ENCODE measurements around the gene DNAJC16. TPM values are rescaled to one million over a fixed set of nuclear protein-coding genes. Genes with fewer than 3 reads are reported as not detected.

Gene DNAJC16
- total and polyA plus RNA-seq, 4 donors = 3.3 to 14.2 (median 11.1) TPM

DNA sequence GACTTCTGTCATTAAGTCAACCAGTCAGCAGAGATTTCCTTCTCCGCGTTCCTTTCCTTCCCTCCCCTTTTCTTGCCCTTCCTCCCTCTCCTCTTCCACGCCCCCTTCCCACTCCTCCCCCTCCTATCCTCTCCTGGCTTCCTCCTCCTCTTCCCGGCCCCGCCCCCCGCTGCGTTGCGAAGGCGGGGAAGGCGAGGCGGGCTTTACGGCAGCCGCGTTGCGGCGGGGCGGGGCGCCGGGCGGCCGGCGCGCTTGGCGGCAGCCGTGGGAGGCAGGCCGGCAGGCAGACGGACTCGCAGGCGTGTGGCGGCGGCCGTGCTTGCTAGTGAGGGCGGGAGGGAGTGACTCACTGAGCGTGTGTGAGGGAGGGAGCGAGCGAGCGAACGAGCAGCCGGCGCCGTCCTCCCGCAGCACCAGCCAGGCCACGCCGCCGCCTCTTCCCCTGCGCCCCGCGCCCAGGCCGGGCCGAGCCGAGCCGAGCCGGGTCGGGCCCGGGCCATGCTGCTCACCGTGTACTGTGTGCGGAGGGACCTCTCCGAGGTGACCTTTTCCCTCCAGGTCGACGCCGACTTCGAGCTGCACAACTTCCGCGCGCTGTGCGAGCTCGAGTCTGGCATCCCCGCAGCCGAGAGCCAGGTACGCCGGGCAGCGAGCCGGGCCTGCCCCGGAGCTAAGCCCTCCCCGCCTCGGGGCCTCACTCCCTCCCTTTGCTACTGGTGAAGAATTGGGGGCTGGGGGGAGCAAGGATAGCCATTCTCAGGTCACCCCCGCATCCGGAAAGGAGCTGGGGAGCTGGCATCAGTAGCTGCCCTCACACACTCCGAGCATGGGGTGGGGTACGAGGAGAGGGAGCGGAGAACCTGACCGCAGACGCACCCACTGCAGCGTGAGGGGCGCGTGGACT is 90.8 kb downstream of the DNAJC16 start, which contains the start of gene DDI2:
Gene DDI2 (plus strand): TSS at position 286 of the 904 bp plus-strand sequence. CDS start 213 bp downstream, at position 499.
- H3K4me3 ChIP-seq (ENCODE audit: low read depth in 1 of 3, low read length in 3 of 3) = peak within 1 kb of the TSS; percentile 85 to 94 (median 88)
- under 1% methylated on average over 86 of the region's 86 CpGs for WGBS
- peaks cover 8 to 50% (median 37%) of the 10 kb centered on the region in 4 donors for H3K4me1 ChIP-seq (ENCODE audit: control insufficient read depth in 4 of 4, insufficient read depth in 4 of 4, low read length in 3 of 4)

More for the DNA sequence above, 90.8 kb downstream of the DNAJC16 start, which contains the start of gene DDI2:
- Histone ChIP-seq H3K27ac (ENCODE audit: low read depth in 1 of 2, low read length in 2 of 2) (peak within 1 kb of the TSS; percentile 97 to 99), H3K9ac (ENCODE audit: low read depth in 1 of 2, low read length in 2 of 2) (peak within 1 kb of the TSS; percentile 86 to 97), H3K27me3 (ENCODE audit: control insufficient read depth in 4 of 4, insufficient read depth in 4 of 4, low read length in 3 of 4) (no peaks in the 10 kb centered on the region), H3K9me3 (ENCODE audit: control insufficient read depth in 4 of 4, low read length in 3 of 4) (no peaks in the 10 kb centered on the region), H3K36me3 (ENCODE audit: control insufficient read depth in 4 of 4, insufficient read depth in 3 of 4, low read depth in 1 of 4, low read length in 3 of 4) (no peaks in the 10 kb centered on the region)
- TF ChIP-seq SP1 (IDR thresholded peaks at IDR 0.05) (peak; percentile 55), GABPA (IDR thresholded peaks at IDR 0.05 in 1 of 2, conservative IDR thresholded peaks at IDR 0.05 in 1 of 2) (peak in 1 of 2 donors; percentile 55), JUND (IDR thresholded peaks at IDR 0.05) (no peak), TAF1 (conservative IDR thresholded peaks at IDR 0.05) (no peak), YY1 (IDR thresholded peaks at IDR 0.05) (peak; percentile 21), FOXA2 (IDR thresholded peaks at IDR 0.05) (no peak), HNF4G (IDR thresholded peaks at IDR 0.05) (no peak), EGR1 (IDR thresholded peaks at IDR 0.05; ENCODE audit: low read depth in 2 of 2) (peak in 1 of 2 donors; percentile 35), FOXA1 (IDR thresholded peaks at IDR 0.05) (no peak), HNF4A (conservative IDR thresholded peaks at IDR 0.05) (peak in 1 of 2 donors; percentile 43), NR2F2 (IDR thresholded peaks at IDR 0.05) (no peak), RXRA (IDR thresholded peaks at IDR 0.05) (peak in 1 of 2 donors; percentile 18), RAD21 (IDR thresholded peaks at IDR 0.05) (peak in 1 of 2 donors; percentile 23)
- TF ChIP-seq, protein P1, sequence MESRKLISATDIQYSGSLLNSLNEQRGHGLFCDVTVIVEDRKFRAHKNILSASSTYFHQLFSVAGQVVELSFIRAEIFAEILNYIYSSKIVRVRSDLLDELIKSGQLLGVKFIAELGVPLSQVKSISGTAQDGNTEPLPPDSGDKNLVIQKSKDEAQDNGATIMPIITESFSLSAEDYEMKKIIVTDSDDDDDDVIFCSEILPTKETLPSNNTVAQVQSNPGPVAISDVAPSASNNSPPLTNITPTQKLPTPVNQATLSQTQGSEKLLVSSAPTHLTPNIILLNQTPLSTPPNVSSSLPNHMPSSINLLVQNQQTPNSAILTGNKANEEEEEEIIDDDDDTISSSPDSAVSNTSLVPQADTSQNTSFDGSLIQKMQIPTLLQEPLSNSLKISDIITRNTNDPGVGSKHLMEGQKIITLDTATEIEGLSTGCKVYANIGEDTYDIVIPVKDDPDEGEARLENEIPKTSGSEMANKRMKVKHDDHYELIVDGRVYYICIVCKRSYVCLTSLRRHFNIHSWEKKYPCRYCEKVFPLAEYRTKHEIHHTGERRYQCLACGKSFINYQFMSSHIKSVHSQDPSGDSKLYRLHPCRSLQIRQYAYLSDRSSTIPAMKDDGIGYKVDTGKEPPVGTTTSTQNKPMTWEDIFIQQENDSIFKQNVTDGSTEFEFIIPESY (IDR thresholded peaks at IDR 0.05) = no peak
- TF ChIP-seq, protein P2, sequence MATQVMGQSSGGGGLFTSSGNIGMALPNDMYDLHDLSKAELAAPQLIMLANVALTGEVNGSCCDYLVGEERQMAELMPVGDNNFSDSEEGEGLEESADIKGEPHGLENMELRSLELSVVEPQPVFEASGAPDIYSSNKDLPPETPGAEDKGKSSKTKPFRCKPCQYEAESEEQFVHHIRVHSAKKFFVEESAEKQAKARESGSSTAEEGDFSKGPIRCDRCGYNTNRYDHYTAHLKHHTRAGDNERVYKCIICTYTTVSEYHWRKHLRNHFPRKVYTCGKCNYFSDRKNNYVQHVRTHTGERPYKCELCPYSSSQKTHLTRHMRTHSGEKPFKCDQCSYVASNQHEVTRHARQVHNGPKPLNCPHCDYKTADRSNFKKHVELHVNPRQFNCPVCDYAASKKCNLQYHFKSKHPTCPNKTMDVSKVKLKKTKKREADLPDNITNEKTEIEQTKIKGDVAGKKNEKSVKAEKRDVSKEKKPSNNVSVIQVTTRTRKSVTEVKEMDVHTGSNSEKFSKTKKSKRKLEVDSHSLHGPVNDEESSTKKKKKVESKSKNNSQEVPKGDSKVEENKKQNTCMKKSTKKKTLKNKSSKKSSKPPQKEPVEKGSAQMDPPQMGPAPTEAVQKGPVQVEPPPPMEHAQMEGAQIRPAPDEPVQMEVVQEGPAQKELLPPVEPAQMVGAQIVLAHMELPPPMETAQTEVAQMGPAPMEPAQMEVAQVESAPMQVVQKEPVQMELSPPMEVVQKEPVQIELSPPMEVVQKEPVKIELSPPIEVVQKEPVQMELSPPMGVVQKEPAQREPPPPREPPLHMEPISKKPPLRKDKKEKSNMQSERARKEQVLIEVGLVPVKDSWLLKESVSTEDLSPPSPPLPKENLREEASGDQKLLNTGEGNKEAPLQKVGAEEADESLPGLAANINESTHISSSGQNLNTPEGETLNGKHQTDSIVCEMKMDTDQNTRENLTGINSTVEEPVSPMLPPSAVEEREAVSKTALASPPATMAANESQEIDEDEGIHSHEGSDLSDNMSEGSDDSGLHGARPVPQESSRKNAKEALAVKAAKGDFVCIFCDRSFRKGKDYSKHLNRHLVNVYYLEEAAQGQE (IDR thresholded peaks at IDR 0.05) = peak; percentile 9
- TF ChIP-seq, protein P3, sequence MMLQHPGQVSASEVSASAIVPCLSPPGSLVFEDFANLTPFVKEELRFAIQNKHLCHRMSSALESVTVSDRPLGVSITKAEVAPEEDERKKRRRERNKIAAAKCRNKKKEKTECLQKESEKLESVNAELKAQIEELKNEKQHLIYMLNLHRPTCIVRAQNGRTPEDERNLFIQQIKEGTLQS (IDR thresholded peaks at IDR 0.05) = no peak
- TF ChIP-seq, protein P4, sequence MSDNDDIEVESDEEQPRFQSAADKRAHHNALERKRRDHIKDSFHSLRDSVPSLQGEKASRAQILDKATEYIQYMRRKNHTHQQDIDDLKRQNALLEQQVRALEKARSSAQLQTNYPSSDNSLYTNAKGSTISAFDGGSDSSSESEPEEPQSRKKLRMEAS (IDR thresholded peaks at IDR 0.05) = no peak
- TF ChIP-seq, protein P5, sequence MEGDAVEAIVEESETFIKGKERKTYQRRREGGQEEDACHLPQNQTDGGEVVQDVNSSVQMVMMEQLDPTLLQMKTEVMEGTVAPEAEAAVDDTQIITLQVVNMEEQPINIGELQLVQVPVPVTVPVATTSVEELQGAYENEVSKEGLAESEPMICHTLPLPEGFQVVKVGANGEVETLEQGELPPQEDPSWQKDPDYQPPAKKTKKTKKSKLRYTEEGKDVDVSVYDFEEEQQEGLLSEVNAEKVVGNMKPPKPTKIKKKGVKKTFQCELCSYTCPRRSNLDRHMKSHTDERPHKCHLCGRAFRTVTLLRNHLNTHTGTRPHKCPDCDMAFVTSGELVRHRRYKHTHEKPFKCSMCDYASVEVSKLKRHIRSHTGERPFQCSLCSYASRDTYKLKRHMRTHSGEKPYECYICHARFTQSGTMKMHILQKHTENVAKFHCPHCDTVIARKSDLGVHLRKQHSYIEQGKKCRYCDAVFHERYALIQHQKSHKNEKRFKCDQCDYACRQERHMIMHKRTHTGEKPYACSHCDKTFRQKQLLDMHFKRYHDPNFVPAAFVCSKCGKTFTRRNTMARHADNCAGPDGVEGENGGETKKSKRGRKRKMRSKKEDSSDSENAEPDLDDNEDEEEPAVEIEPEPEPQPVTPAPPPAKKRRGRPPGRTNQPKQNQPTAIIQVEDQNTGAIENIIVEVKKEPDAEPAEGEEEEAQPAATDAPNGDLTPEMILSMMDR (IDR thresholded peaks at IDR 0.05; ENCODE audit: low read depth, low read length, missing input control) = no peak
- DNase-seq (ENCODE audit: low spot score) = peak; percentile 94
